AG08396 (cell line): ENCODE results near the gene RPS6KA5.
"Not testable (repeated sequence)": the region's sequence is repeated elsewhere in the genome, so short reads cannot be mapped to it uniquely, and the experiment has no call there.

ENCODE experiments used
- DNase-seq: peaks from one replicate; pipeline ENCODE4 v3.0.0; 2012; ENCODE audit warnings: low spot score, mixed read lengths

RPS6KA5 gene

DNA sequence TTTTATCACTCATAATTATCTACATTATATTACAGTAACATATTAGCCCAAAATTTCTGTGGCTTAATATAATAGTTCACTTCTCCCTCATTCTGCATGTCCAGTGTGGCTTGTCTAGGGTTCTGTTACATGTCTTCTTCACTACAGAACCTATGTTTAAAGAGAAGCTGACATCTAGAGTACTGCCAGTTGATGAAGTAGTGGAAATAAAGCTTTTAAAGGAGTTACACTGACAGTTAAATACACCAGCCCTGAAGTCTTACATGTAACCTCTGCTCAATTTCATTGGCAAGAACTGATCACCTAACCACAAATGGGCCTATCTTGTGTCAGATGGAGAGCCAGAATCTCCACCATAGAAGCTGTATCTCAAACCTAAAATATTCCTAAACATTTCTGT, 32.9 kb downstream of the RPS6KA5 start:
- no peak for DNase-seq

- DNase-seq, result not testable (repeated sequence)
Measured at GRCh38 chr14:91022622-91023028, 37.8 kb downstream of the RPS6KA5 start.

DNA sequence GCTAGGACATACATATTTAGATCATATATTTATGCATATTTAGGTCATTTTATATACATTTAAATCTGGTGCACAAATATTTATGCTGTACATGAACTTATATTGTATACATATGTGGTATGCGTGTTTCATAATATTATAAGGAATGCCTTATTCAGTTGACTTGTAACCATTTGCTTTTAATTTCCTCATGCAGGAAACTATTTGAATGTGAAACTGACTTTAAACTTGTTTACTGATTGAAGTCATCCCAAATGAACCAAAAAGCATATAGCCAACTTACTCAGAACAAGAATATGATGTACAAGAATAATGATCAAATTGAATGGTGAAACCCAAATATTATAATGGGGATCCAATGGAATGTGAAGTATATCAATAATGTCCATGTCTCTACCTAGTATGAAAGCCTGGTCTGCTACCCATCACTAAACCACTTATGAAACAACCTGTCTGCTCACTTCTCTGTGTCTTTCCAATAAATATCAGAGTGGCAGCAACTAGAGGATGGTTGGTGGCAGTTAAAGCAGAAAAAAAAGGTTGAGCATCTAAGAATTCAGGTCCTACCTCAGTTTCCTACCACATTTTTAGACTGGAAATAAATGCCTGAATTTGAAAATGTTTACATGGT, 38.3 kb downstream of the RPS6KA5 start:
- no peak for DNase-seq

DNA sequence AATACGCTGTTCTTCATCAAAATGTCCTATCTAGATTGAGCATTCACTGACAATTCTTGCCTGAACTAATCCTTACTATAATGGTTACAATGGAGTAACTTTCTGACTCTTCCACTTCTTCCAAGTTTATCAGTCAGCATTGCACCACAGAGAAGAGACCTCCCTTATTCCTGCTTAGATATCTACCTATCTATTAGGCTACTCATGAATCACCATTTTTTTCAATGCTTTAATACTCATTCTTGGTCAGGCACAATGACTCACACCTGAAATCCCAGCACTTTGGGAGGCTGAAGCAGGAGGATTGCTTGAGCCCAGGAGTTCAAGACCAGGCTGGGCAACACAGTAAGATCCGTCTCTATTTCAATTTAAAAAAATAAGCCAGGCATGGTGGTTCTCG, 39.3 kb downstream of the RPS6KA5 start:
- DNase-seq, result no peak

DNA sequence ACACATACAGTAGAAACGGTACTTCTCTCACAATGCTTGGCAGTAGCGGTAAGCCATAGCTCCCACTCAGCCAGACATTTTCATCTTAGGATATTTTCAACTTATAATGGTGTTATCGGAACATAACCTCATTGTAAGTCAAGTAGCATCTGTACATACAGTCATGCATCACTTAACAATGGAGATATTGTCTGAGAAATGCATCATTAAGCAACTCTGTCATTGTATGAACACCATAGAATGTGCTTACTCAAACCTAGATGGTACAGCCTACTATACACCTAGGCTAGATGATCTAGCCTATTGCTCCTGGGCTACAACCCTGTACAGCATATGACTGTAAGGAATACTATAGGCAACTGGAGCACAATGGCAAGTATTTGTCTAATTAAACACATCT, 40.8 kb downstream of the RPS6KA5 start:
- DNase-seq, result no peak

DNA sequence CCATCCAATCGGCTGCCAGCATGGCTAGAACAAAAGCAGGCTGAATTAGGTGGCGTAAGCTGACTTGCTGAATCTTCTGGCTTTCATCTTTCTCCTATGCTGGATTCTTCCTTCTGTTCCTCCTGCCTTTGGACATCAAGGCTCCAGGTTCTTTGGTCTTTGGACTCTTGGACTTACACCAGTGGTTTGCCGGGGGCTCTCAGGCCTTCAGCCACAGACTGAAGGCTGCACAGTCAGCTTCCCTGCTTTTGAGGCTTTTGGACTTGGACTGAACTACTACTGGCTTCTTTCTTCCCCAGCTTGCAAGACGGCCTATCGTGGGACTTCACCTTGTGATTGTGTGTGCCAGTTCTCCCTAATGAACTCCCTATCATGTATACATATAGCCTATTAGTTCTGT, 42.0 kb downstream of the RPS6KA5 start:
- DNase-seq, result no peak

DNA sequence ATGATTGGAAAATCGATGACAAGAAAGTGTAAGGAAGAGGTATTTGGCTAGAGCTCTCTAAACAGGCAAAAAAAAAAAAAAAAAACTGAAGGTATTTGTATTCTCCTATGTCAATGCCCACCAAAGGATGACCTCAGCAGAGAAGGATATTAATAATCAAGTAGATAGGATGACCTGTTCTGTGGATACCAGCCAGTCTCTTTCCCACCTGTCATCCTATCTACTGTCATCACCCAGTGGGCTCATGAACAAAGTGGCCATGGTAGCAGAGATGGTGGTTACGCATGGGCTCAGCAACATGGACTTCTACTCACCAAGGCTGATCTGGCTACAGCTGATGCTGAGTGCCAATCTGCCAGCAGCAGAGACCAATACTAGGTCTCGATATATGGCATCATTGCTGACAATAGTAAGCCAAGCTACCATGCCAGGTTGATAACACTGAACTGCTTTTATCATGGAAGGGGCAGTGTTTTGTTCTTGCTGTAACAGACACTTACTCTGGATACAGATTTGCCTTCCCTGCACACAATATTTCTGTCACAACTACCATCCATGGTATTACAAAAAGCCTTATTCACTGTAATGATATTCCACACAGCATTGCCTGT, 43.5 kb downstream of the RPS6KA5 start:
- no peak for DNase-seq

DNA sequence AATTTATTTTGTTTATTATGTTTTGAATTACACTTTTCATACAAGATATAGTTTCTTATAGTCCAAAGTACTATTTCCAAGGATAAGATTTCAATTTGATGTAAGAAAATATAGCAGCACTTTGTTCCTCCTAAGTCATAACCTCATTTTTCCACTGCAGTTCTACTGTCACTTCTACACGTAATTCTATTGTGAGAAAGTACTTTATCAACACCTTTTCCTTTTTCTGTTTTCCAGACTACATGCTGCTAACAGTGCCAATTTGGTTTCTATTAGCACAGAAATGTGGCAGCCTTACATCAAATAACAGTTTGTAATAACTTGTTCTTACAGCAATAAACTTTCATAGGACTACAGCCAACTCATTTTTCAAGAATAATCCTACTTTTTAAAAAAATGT, 45.0 kb downstream of the RPS6KA5 start:
- no peak for DNase-seq

GRCh38 chr14:91012045-91012444, 48.4 kb downstream of the RPS6KA5 start:
- no peak for DNase-seq

DNA sequence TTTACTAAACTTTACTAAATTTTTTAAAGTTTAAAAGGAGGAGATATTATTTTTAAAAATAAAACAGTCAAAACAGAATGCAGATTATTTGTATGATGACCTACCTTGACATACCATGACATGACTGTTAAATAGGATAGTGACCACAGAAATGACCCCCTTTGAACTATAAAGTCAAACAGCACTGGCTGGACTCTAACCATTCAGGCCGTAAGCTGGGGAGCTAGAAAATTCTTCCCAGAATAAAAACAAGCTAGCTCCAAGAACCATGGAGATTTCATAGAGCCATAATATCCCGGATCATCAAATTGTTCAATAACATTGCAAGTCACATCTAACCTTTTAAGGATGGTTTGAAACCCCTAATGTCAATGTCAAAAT, 50.3 kb downstream of the RPS6KA5 start:
- DNase-seq, result no peak

GRCh38 chr14:91009501-91010152, 50.8 kb downstream of the RPS6KA5 start:
- no peak for DNase-seq

GRCh38 chr14:91008759-91009409, 51.6 kb downstream of the RPS6KA5 start:
- DNase-seq, result no peak

GRCh38 chr14:91005716-91006115, 54.7 kb downstream of the RPS6KA5 start:
- no peak for DNase-seq

DNA sequence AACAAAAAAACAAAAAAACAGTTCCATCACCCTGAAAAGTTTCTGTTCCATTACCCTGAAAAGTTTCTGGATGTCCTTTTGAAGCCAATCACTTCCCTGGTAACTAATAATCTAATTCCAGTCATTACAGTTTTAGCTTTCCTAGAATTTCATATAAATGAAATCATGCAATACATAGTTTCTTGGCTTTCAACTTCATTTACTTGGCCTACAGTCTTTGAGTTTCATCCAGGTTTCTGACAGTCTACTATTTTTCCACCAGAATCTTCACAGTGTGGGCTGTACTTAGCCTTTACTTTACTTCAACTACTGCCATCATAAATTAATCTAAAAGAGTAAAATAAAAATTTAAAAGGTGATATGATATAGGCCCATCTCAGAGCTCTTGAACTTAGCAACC, 55.5 kb downstream of the RPS6KA5 start:
- DNase-seq, result no peak

GRCh38 chr14:90999299-90999698, 61.1 kb downstream of the RPS6KA5 start:
- DNase-seq, result no peak

GRCh38 chr14:90996967-90997366, 63.5 kb downstream of the RPS6KA5 start:
- no peak for DNase-seq

DNA sequence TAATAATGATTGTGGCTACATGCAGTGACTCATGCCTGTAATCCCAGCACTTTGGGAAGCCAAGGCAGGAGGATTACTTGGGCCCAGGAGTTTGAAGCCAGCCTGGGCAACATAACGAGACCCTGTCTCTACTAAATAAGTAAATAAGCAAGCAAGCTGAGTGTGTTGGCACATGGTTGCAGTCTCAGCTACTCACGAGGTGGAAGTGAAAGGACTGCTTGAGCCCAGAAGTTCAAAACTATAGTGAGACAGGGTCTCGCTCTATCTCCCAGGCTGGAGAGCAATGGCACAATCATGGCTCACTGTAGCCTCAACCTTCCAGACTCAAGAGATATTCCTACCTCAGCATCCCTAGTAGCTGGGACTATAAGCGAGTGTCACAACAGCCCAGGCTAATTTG, 64.7 kb downstream of the RPS6KA5 start:
- no peak for DNase-seq

- no peak for DNase-seq
Measured at GRCh38 chr14:90993792-90994191, 66.6 kb downstream of the RPS6KA5 start.

- no peak for DNase-seq
Measured at GRCh38 chr14:90991690-90992443, 68.6 kb downstream of the RPS6KA5 start.

- no peak for DNase-seq
Measured at GRCh38 chr14:90990141-90990540, 70.3 kb downstream of the RPS6KA5 start.

GRCh38 chr14:90987140-90987539, 73.3 kb downstream of the RPS6KA5 start:
- no peak for DNase-seq

- no peak for DNase-seq
Measured at GRCh38 chr14:90986510-90986909, 73.9 kb downstream of the RPS6KA5 start.
